CD4-positive, alpha-beta memory T cell (primary cell): ENCODE data around the gene KLF4. TPM values are rescaled to one million over a fixed set of nuclear protein-coding genes. Genes with fewer than 3 reads are reported as not detected.

Source experiments
- CTCF ChIA-PET: fragments of 350-600 bp; sonication (Branson Sonifier 250); formaldehyde crosslinking; loops from one replicate; lab custom pipeline; 2021; ENCODE audit warnings: inconsistent platforms; ENCODE audit not compliant: partially characterized antibody; lab: Charles Lee
- POLR2A ChIA-PET: fragments of 350-600 bp; sonication (Branson Sonifier 250); formaldehyde crosslinking; loops from one replicate; lab custom pipeline; 2021; ENCODE audit not compliant: partially characterized antibody; lab: Charles Lee
- DNase-seq, 5 donors: peaks; one replicate each; pipeline versions ENCODE4 v3.0.0 to v3.0.0-alpha.2; 2020 to 2022; ENCODE audit warnings: mixed read lengths in 1 of 5
- H3K27ac ChIP-seq: one replicate; pipeline ENCODE4 v1.7.0; 2013; ENCODE audit warnings: low read depth, low read length
- H3K27me3 ChIP-seq: 2 replicates; pipeline ENCODE4 v1.7.0; 2013; ENCODE audit warnings: mild to moderate bottlenecking, low read length, moderate library complexity; ENCODE audit not compliant: insufficient read depth
- H3K36me3 ChIP-seq: 2 replicates; pipeline ENCODE4 v1.7.0; 2013; ENCODE audit warnings: mild to moderate bottlenecking, low read length, moderate library complexity; ENCODE audit not compliant: insufficient read depth
- H3K4me1 ChIP-seq: 2 replicates; pipeline ENCODE4 v1.7.0; 2013; ENCODE audit warnings: mild to moderate bottlenecking, low read length, moderate library complexity; ENCODE audit not compliant: insufficient read depth
- H3K4me3 ChIP-seq, 2 donors: one replicate each; pipeline ENCODE4 v1.7.0; 2013; ENCODE audit warnings: low read length in 2 of 2, mild to moderate bottlenecking in 1 of 2
- H3K9me3 ChIP-seq, 2 donors: one replicate each; pipeline ENCODE4 v1.7.0; 2013; ENCODE audit warnings: low read length in 2 of 2, control low read depth in 1 of 2; ENCODE audit not compliant: control insufficient read depth in 1 of 2
- H3K27ac Mint-ChIP-seq, 7 donors: one replicate each; pipeline ENCODE4 v1.8.0; 2020 to 2021; ENCODE audit warnings: mixed read lengths in 7 of 7, mild to moderate bottlenecking in 6 of 7, inconsistent platforms in 3 of 7, moderate library complexity in 3 of 7
- H3K27me3 Mint-ChIP-seq, 2 donors: one replicate each; pipeline ENCODE4 v1.8.0; 2020 to 2021; ENCODE audit warnings: mixed read lengths in 2 of 2
- H3K36me3 Mint-ChIP-seq, 2 donors: one replicate each; pipeline ENCODE4 v1.8.0; 2020 to 2021; ENCODE audit warnings: mixed read lengths in 2 of 2, inconsistent platforms in 1 of 2, mild to moderate bottlenecking in 1 of 2
- H3K4me1 Mint-ChIP-seq, 4 donors: one replicate each; pipeline ENCODE4 v1.8.0; 2020 to 2021; ENCODE audit warnings: mixed read lengths in 4 of 4, mild to moderate bottlenecking in 1 of 4
- H3K4me3 Mint-ChIP-seq, 8 donors: one replicate each; pipeline ENCODE4 v1.8.0; 2020 to 2021; ENCODE audit warnings: mixed read lengths in 8 of 8, mild to moderate bottlenecking in 7 of 8, moderate library complexity in 6 of 8, inconsistent platforms in 3 of 8
- H3K9me3 Mint-ChIP-seq, 8 donors: one replicate each; pipeline ENCODE4 v1.8.0; 2020 to 2021; ENCODE audit warnings: mixed read lengths in 8 of 8, mild to moderate bottlenecking in 5 of 8, inconsistent platforms in 3 of 8, moderate library complexity in 1 of 8
- intact Hi-C: fragments of 100-400 bp; cut with micrococcal nuclease; formaldehyde crosslinking; loops from one replicate; pipeline ENCODE4 v1.15.1; 2023
- polyA plus RNA-seq, 2 donors: library from polyadenylated mRNA; unstranded; fragments of 300-500 nt; fragmentation: Illumina TruSeq; gene quantifications; one replicate each; pipeline ENCODE4 v1.2.3, GENCODE V29; 2021
- total RNA-seq, 2 experiments: library from RNA; stranded (reverse); gene quantifications; one replicate each; pipeline ENCODE4 v1.2.3, GENCODE V29; 2021

The KLF4 gene
- total and polyA plus RNA-seq, 4 experiments from 2014 or later, result 0.19 to 0.79 TPM; not detected in 2

- intact Hi-C loops, result no loop called here
- Mint-ChIP-seq H3K4me3 (no peak overlapping the region), H3K27me3 (peaks cover 2 to 12% of the 10 kb centered on the region in 2 donors), H3K9me3 (peaks cover 0 to 2% (median 0%) of the 10 kb centered on the region in 8 donors), H3K4me1 (no peaks in the 10 kb centered on the region), H3K27ac (no peak overlapping the region), H3K36me3 (no peaks in the 10 kb centered on the region)
- ChIA-PET POLR2A (no interaction called here), CTCF (no interaction called here)
- H3K27ac ChIP-seq, result no peak overlapping the region
- H3K36me3 ChIP-seq, result no peaks in the 10 kb centered on the region
- no peaks in the 10 kb centered on the region for H3K9me3 ChIP-seq
- H3K27me3 ChIP-seq, result no peaks in the 10 kb centered on the region
- no peak overlapping the region for H3K4me3 ChIP-seq
- DNase-seq, result no peak
- no peaks in the 10 kb centered on the region for H3K4me1 ChIP-seq
Measured at GRCh38 chr9:107474124-107474523, 15.4 kb downstream of the KLF4 start.

GRCh38 chr9:107472581-107473340, 16.8 kb downstream of the KLF4 start:
- DNase-seq, result no peak
- H3K27ac Mint-ChIP-seq, result no peak overlapping the region
- H3K27ac ChIP-seq, result no peak overlapping the region
- intact Hi-C loops, result no loop called here
- ChIA-PET POLR2A (no interaction called here), CTCF (no interaction called here)
- H3K4me3 Mint-ChIP-seq, result no peak overlapping the region
- H3K27me3 Mint-ChIP-seq, result peaks cover 2 to 11% of the 10 kb centered on the region in 2 donors
- H3K9me3 ChIP-seq, result no peaks in the 10 kb centered on the region
- H3K4me1 ChIP-seq, result no peaks in the 10 kb centered on the region
- no peaks in the 10 kb centered on the region for H3K36me3 Mint-ChIP-seq
- no peaks in the 10 kb centered on the region for H3K36me3 ChIP-seq
- H3K27me3 ChIP-seq, result no peaks in the 10 kb centered on the region
- no peaks in the 10 kb centered on the region for H3K4me1 Mint-ChIP-seq
- no peak overlapping the region for H3K4me3 ChIP-seq
- H3K9me3 Mint-ChIP-seq, result peaks cover 0 to 2% (median 0%) of the 10 kb centered on the region in 8 donors

- no peaks in the 10 kb centered on the region for H3K9me3 ChIP-seq
- no peaks in the 10 kb centered on the region for H3K27me3 ChIP-seq
- no peak overlapping the region for H3K27ac Mint-ChIP-seq
- H3K36me3 ChIP-seq, result no peaks in the 10 kb centered on the region
- H3K27me3 Mint-ChIP-seq, result peaks cover 11 to 15% of the 10 kb centered on the region in 2 donors
- H3K36me3 Mint-ChIP-seq, result no peaks in the 10 kb centered on the region
- no peak for DNase-seq
- peaks cover 0 to 2% (median 0%) of the 10 kb centered on the region in 8 donors for H3K9me3 Mint-ChIP-seq
- intact Hi-C loops, result no loop called here
- CTCF ChIA-PET, result no interaction called here
- no peak overlapping the region for H3K27ac ChIP-seq
- POLR2A ChIA-PET, result no interaction called here
- no peak overlapping the region for H3K4me3 Mint-ChIP-seq
- H3K4me1 Mint-ChIP-seq, result no peaks in the 10 kb centered on the region
- H3K4me1 ChIP-seq, result no peaks in the 10 kb centered on the region
- H3K4me3 ChIP-seq, result no peak overlapping the region
Measured at GRCh38 chr9:107471552-107471951, 18.0 kb downstream of the KLF4 start.

- Mint-ChIP-seq H3K4me1 (peaks cover 0 to 10% (median 5%) of the 10 kb centered on the region in 4 donors), H3K9me3 (peaks cover 0 to 1% (median 0%) of the 10 kb centered on the region in 8 donors), H3K27ac (no peak overlapping the region), H3K36me3 (no peaks in the 10 kb centered on the region), H3K27me3 (peaks cover 31 to 32% of the 10 kb centered on the region in 2 donors), H3K4me3 (no peak overlapping the region)
- Histone ChIP-seq H3K9me3 (no peaks in the 10 kb centered on the region), H3K27me3 (no peaks in the 10 kb centered on the region), H3K4me1 (no peaks in the 10 kb centered on the region), H3K36me3 (no peaks in the 10 kb centered on the region), H3K27ac (no peak overlapping the region), H3K4me3 (no peak overlapping the region)
- ChIA-PET CTCF (no interaction called here), POLR2A (no interaction called here)
- DNase-seq, result no peak
- intact Hi-C loops, result loop anchor here (10.0 kb wide), 1 partner anchor 1297 kb away; no protein-coding TSS in a partner anchor
Measured at GRCh38 chr9:107467416-107467815, 22.2 kb downstream of the KLF4 start.

GRCh38 chr9:107466826-107467225, 22.7 kb downstream of the KLF4 start:
- no peaks in the 10 kb centered on the region for H3K4me1 ChIP-seq
- ChIA-PET CTCF (no interaction called here), POLR2A (no interaction called here)
- H3K9me3 Mint-ChIP-seq, result peaks cover 0 to 1% (median 0%) of the 10 kb centered on the region in 8 donors
- DNase-seq, result no peak
- H3K4me1 Mint-ChIP-seq, result peaks cover 0 to 10% (median 5%) of the 10 kb centered on the region in 4 donors
- no peaks in the 10 kb centered on the region for H3K36me3 Mint-ChIP-seq
- H3K36me3 ChIP-seq, result no peaks in the 10 kb centered on the region
- H3K4me3 Mint-ChIP-seq, result no peak overlapping the region
- H3K27me3 ChIP-seq, result no peaks in the 10 kb centered on the region
- peaks cover 32 to 34% of the 10 kb centered on the region in 2 donors for H3K27me3 Mint-ChIP-seq
- H3K27ac Mint-ChIP-seq, result no peak overlapping the region
- intact Hi-C loops, result loop anchor here (10.0 kb wide), 1 partner anchor 1298 kb away; no protein-coding TSS in a partner anchor
- H3K27ac ChIP-seq, result no peak overlapping the region
- no peak overlapping the region for H3K4me3 ChIP-seq
- H3K9me3 ChIP-seq, result no peaks in the 10 kb centered on the region

- Mint-ChIP-seq H3K27ac (no peak overlapping the region), H3K36me3 (no peaks in the 10 kb centered on the region), H3K27me3 (peaks cover 31 to 34% of the 10 kb centered on the region in 2 donors), H3K4me3 (peak overlapping the region; percentile 8 to 65 (median 52)), H3K9me3 (peaks cover 0 to 1% (median 0%) of the 10 kb centered on the region in 8 donors), H3K4me1 (peaks cover 0 to 10% (median 5%) of the 10 kb centered on the region in 4 donors)
- H3K9me3 ChIP-seq, result no peaks in the 10 kb centered on the region
- POLR2A ChIA-PET, result no interaction called here
- CTCF ChIA-PET, result no interaction called here
- H3K4me1 ChIP-seq, result no peaks in the 10 kb centered on the region
- H3K4me3 ChIP-seq, result no peak overlapping the region
- intact Hi-C loops, result loop anchor here (10.0 kb wide), 1 partner anchor 1299 kb away; no protein-coding TSS in a partner anchor
- no peaks in the 10 kb centered on the region for H3K27me3 ChIP-seq
- no peaks in the 10 kb centered on the region for H3K36me3 ChIP-seq
- DNase-seq, result no peak
- H3K27ac ChIP-seq, result no peak overlapping the region
Measured at GRCh38 chr9:107465467-107466451, 23.8 kb downstream of the KLF4 start.

GRCh38 chr9:107464516-107464915, 25.1 kb downstream of the KLF4 start:
- Mint-ChIP-seq H3K36me3 (no peaks in the 10 kb centered on the region), H3K9me3 (peaks cover 0 to 1% (median 0%) of the 10 kb centered on the region in 8 donors), H3K4me1 (peaks cover 0 to 10% (median 5%) of the 10 kb centered on the region in 4 donors), H3K4me3 (peak overlapping the region in 1 of 8 donors; percentile 7), H3K27me3 (peaks cover 28 to 37% of the 10 kb centered on the region in 2 donors), H3K27ac (no peak overlapping the region)
- Histone ChIP-seq H3K9me3 (no peaks in the 10 kb centered on the region), H3K4me3 (no peak overlapping the region), H3K36me3 (no peaks in the 10 kb centered on the region), H3K27ac (no peak overlapping the region), H3K27me3 (no peaks in the 10 kb centered on the region), H3K4me1 (no peaks in the 10 kb centered on the region)
- DNase-seq, result no peak
- ChIA-PET POLR2A (no interaction called here), CTCF (no interaction called here)
- intact Hi-C loops, result loop anchor here (10.0 kb wide), 1 partner anchor 1300 kb away; no protein-coding TSS in a partner anchor
